Endothelial cell of umbilical vein (primary cell): ENCODE measurements around the gene TRMT10C.

ENCODE experiments used
- EZH2 ChIP-seq: IDR thresholded peaks from 2 replicates; pipeline ENCODE4 v1.6.1; 2012; ENCODE audit warnings: borderline replicate concordance, low read depth, mild to moderate bottlenecking, moderate library complexity, low read length, inconsistent platforms; ENCODE audit not compliant: severe bottlenecking
- FOS ChIP-seq: IDR thresholded peaks from 2 replicates; pipeline ENCODE4 v1.6.1; 2011; ENCODE audit warnings: mild to moderate bottlenecking, low read length, moderate library complexity, borderline replicate concordance; ENCODE audit not compliant: insufficient read depth
- GATA2 ChIP-seq: IDR thresholded peaks from 2 replicates; pipeline ENCODE4 v1.7.0; 2011; ENCODE audit warnings: low read depth, mild to moderate bottlenecking, moderate library complexity, mixed read lengths, low read length; ENCODE audit not compliant: insufficient read length, insufficient read depth
- JUN ChIP-seq: IDR thresholded peaks from 2 replicates; pipeline ENCODE4 v1.6.1; 2011; ENCODE audit warnings: borderline replicate concordance, low read depth; ENCODE audit not compliant: insufficient read length, insufficient read depth
- MYC ChIP-seq: IDR thresholded peaks from one replicate; pipeline ENCODE4 v1.6.1; 2011; ENCODE audit warnings: mild to moderate bottlenecking, low read depth, low read length
- POLR2A ChIP-seq: IDR thresholded peaks from 2 replicates; pipeline ENCODE4 v1.6.1; 2012; ENCODE audit warnings: low read depth, mild to moderate bottlenecking, control low read depth, low read length
- POLR2AphosphoS5 ChIP-seq: IDR thresholded peaks from 2 replicates; pipeline ENCODE4 v1.6.1; 2012; ENCODE audit warnings: low read depth, mild to moderate bottlenecking, control low read depth, low read length, moderate library complexity; ENCODE audit not compliant: insufficient read depth
- TF ChIP-seq, protein P1 (sequence below), 2 donors: IDR thresholded peaks; 1 replicate in 1 of 2; 2 replicates in 1 of 2; pipeline ENCODE4 v1.5.1; 2011; ENCODE audit warnings: low read length in 2 of 2, mild to moderate bottlenecking in 2 of 2, moderate library complexity in 2 of 2, control low read depth in 1 of 2, inconsistent platforms in 1 of 2, low read depth in 1 of 2; ENCODE audit not compliant: insufficient read depth in 1 of 2; ENCODE audit errors: extremely low read depth in 1 of 2
- TF ChIP-seq, protein P2 (sequence below): IDR thresholded peaks from 2 replicates; pipeline ENCODE4 v1.6.1; 2011; ENCODE audit not compliant: insufficient read depth, insufficient read length

DNA sequence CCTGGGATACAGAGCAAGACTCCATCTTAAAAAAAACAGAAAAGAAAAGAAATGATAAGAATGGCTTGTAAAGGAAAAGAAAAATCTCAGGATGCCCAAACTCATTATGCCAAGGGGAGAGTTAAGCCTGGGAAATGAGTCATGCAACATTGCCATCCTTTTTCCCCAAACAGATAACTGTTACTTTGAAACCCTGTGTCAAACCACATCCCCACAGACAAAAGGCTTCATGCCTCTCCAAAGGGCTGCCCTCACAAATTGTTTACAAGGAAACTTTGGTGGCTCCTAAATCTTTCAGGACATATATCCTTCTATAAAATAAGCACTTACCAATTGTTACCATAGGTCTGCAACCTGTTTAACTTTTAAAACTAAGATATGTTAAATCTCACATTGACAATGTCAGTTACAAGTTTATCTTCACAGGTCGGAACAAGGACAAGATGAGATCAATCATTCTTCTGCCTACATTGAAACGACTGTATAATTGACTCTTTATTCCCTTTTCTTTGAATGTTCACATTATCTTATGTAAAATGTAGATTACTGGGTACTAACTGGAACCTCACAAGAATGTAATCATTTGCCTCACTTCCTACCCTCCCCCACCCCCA lies 30.1 kb upstream of the TRMT10C start:
- TF ChIP-seq, protein P1, sequence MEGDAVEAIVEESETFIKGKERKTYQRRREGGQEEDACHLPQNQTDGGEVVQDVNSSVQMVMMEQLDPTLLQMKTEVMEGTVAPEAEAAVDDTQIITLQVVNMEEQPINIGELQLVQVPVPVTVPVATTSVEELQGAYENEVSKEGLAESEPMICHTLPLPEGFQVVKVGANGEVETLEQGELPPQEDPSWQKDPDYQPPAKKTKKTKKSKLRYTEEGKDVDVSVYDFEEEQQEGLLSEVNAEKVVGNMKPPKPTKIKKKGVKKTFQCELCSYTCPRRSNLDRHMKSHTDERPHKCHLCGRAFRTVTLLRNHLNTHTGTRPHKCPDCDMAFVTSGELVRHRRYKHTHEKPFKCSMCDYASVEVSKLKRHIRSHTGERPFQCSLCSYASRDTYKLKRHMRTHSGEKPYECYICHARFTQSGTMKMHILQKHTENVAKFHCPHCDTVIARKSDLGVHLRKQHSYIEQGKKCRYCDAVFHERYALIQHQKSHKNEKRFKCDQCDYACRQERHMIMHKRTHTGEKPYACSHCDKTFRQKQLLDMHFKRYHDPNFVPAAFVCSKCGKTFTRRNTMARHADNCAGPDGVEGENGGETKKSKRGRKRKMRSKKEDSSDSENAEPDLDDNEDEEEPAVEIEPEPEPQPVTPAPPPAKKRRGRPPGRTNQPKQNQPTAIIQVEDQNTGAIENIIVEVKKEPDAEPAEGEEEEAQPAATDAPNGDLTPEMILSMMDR (IDR thresholded peaks at IDR 0.05; ENCODE audit: extremely low read depth in 1 of 2, insufficient read depth in 1 of 2, low read depth in 1 of 2, low read length in 2 of 2): no peak
- TF ChIP-seq POLR2A (no peak), POLR2AphosphoS5 (no peak), EZH2 (no peak), MYC (no peak), JUN (peak; percentile 31), FOS (peak; percentile 70), GATA2 (peak; percentile 41)
- TF ChIP-seq, protein P2, sequence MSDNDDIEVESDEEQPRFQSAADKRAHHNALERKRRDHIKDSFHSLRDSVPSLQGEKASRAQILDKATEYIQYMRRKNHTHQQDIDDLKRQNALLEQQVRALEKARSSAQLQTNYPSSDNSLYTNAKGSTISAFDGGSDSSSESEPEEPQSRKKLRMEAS: no peak
